Loucy (cell line): ENCODE measurements around the gene PRDM5.

Source experiments
- H2AFZ ChIP-seq: fragments of 200-600 bp; sonication (generic); 2 replicates; pipeline ENCODE4 v1.6.0; 2016; ENCODE audit warnings: antibody characterized with exemption, mild to moderate bottlenecking, low read length, moderate library complexity
- H3F3A ChIP-seq: fragments of 200-600 bp; 2 replicates; pipeline ENCODE4 v1.6.0; 2016; ENCODE audit warnings: antibody characterized with exemption, low read depth, mild to moderate bottlenecking
- H3K27me3 ChIP-seq: fragments of 200-600 bp; sonication (generic); 2 replicates; pipeline ENCODE4 v1.6.1; 2014; ENCODE audit warnings: low read length, mild to moderate bottlenecking; ENCODE audit not compliant: insufficient read depth, poor library complexity, severe bottlenecking
- H3K36me3 ChIP-seq: fragments of 200-600 bp; sonication (generic); 2 replicates; pipeline ENCODE4 v1.6.1; 2016; ENCODE audit warnings: low read length; ENCODE audit not compliant: insufficient read depth
- H3K4me1 ChIP-seq: fragments of 200-600 bp; sonication (generic); 2 replicates; pipeline ENCODE4 v1.5.1; 2014; ENCODE audit warnings: low read length, mild to moderate bottlenecking; ENCODE audit not compliant: insufficient read depth, poor library complexity, severe bottlenecking
- H3K4me2 ChIP-seq: fragments of 200-600 bp; sonication (generic); 2 replicates; pipeline ENCODE4 v1.6.0; 2014; ENCODE audit warnings: antibody characterized with exemption, low read length, low read depth, mild to moderate bottlenecking; ENCODE audit not compliant: poor library complexity, severe bottlenecking
- H3K4me3 ChIP-seq: fragments of 200-600 bp; sonication (generic); 2 replicates; pipeline ENCODE4 v1.5.1; 2014; ENCODE audit warnings: low read length, mild to moderate bottlenecking, mixed read lengths; ENCODE audit not compliant: poor library complexity, severe bottlenecking
- H3K79me2 ChIP-seq: fragments of 200-600 bp; sonication (generic); 2 replicates; pipeline ENCODE4 v1.6.1; 2014; ENCODE audit warnings: low read length; ENCODE audit not compliant: insufficient read depth
- H3K9ac ChIP-seq: fragments of 200-600 bp; sonication (generic); 2 replicates; pipeline ENCODE4 v1.6.0; 2014; ENCODE audit warnings: mild to moderate bottlenecking, low read depth, low read length, moderate library complexity; ENCODE audit not compliant: poor library complexity, severe bottlenecking
- H3K9me2 ChIP-seq: fragments of 200-600 bp; sonication (generic); replicated peaks from 2 replicates; pipeline ENCODE4 v1.6.1; 2016; ENCODE audit warnings: low read depth, low read length, mixed read lengths
- H3K9me3 ChIP-seq: fragments of 200-600 bp; sonication (generic); 2 replicates; pipeline ENCODE4 v1.6.1; 2014; ENCODE audit warnings: mild to moderate bottlenecking, antibody characterized with exemption, low read length, low read depth; ENCODE audit not compliant: insufficient read depth
- H4K20me1 ChIP-seq: fragments of 200-600 bp; sonication (generic); 2 replicates; pipeline ENCODE4 v1.6.0; 2014; ENCODE audit warnings: antibody characterized with exemption, low read length, mild to moderate bottlenecking; ENCODE audit not compliant: insufficient read depth, poor library complexity, severe bottlenecking
- CTCF ChIP-seq: fragments of 200-600 bp; sonication (generic); conservative IDR thresholded peaks from 2 replicates; pipeline ENCODE4 v1.5.1; 2014; ENCODE audit warnings: mild to moderate bottlenecking, antibody characterized with exemption, low read length
- EZH2phosphoT487 ChIP-seq: fragments of 200-600 bp; IDR thresholded peaks from 2 replicates; pipeline ENCODE4 v1.6.1; 2018; ENCODE audit warnings: antibody characterized with exemption, mild to moderate bottlenecking, moderate library complexity, borderline replicate concordance

PRDM5 gene

GRCh38 chr4:120728892-120729675, 193.4 kb downstream of the PRDM5 start:
- Histone ChIP-seq H3K9me3 (no peaks in the 10 kb centered on the region), H3K4me2 (no peak overlapping the region), H3K9ac (no peak overlapping the region), H3K4me3 (no peak overlapping the region), H3K79me2 (no peaks in the 10 kb centered on the region), H2AFZ (no peak overlapping the region), H3K4me1 (no peaks in the 10 kb centered on the region), H3K9me2 (no peaks in the 10 kb centered on the region), H3F3A (no peaks in the 10 kb centered on the region), H3K27me3 (no peaks in the 10 kb centered on the region), H3K36me3 (no peaks in the 10 kb centered on the region), H4K20me1 (no peaks in the 10 kb centered on the region)
- TF ChIP-seq CTCF (no peak), EZH2phosphoT487 (no peak)

- Histone ChIP-seq H3K9me2 (no peaks in the 10 kb centered on the region), H4K20me1 (no peaks in the 10 kb centered on the region), H3K4me3 (no peak overlapping the region), H3K27me3 (no peaks in the 10 kb centered on the region), H3K4me2 (no peak overlapping the region), H3K9ac (no peak overlapping the region), H3K79me2 (no peaks in the 10 kb centered on the region), H3K9me3 (no peaks in the 10 kb centered on the region), H3K4me1 (no peaks in the 10 kb centered on the region), H3F3A (no peaks in the 10 kb centered on the region), H3K36me3 (no peaks in the 10 kb centered on the region), H2AFZ (no peak overlapping the region)
- no peak for TF ChIP-seq CTCF
- TF ChIP-seq EZH2phosphoT487 = no peak
These were observed 196.6 kb downstream of the PRDM5 start for GRCh38 chr4:120725639-120726580.

- H3K4me2 ChIP-seq = no peak overlapping the region
- no peaks in the 10 kb centered on the region for H3F3A ChIP-seq
- H3K36me3 ChIP-seq = no peaks in the 10 kb centered on the region
- TF ChIP-seq EZH2phosphoT487 (no peak), CTCF (no peak)
- no peaks in the 10 kb centered on the region for H3K4me1 ChIP-seq
- no peak overlapping the region for H3K4me3 ChIP-seq
- H3K9ac ChIP-seq = no peak overlapping the region
- no peaks in the 10 kb centered on the region for H4K20me1 ChIP-seq
- no peak overlapping the region for H2AFZ ChIP-seq
- H3K27me3 ChIP-seq = no peaks in the 10 kb centered on the region
- no peaks in the 10 kb centered on the region for H3K9me3 ChIP-seq
- no peaks in the 10 kb centered on the region for H3K9me2 ChIP-seq
- no peaks in the 10 kb centered on the region for H3K79me2 ChIP-seq
These were observed 197.9 kb downstream of the PRDM5 start for GRCh38 chr4:120724656-120725055.
